ENCODE data around the gene SURF2. TPM values are rescaled to one million over a fixed set of nuclear protein-coding genes. Genes with fewer than 3 reads are reported as not detected.

SURF2 gene
- total RNA-seq, 2 donors from 2014 or later = 20.0 to 27.0 TPM

DNA sequence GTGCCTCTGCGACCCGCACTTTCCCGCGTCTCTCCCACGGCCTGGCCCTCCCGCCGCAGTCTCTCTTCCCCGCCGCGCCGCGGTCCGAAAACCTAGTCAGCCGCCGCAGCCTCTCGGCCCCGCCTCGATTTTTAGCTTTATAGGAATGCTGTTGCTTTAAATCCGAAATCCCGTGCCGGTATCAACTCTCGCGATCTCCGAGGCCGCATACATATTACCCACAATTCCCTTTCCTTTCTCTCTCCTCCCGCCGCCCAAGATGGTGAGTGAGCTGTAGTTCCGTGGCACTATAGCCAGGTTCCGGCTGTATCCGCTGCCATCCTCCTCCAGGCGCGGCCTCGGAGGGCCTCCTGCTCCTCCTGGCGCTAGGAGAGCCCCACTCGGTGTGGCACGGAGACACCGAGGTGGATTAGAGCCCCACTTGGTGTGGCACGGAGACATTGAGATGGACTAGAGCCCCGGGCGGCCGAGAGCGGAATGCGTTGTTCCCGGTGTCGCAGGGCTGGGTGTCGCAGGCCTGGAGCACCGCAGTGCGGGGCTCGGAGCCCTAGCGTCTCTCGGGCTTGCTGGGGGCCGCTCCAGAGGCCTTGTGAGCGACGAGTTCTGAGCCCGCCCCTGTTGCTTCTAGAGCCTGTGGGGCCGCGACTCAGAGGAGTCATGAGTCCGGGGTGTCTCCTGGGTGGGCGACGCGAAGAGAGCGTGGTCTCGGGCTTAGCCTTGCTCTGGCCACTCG, 8.2 kb upstream of the SURF2 start, which contains the start of the genes MED22 and RPL7A:
TSS of gene MED22 (minus strand) at position 147 of the 733 bp plus-strand sequence. CDS start 1,469 bp downstream, outside the sequence.
TSS of gene RPL7A (plus strand) at position 234 of the 733 bp plus-strand sequence. CDS start at position 260, 26 bp downstream.
- 0% methylated on average over 28 to 63 of the region's 64 CpGs for WGBS, 2 donors
- peaks cover 9 to 26% of the 10 kb centered on the region in 2 donors for H3K36me3 ChIP-seq (replicated peaks in 1 of 2; ENCODE audit: insufficient read depth in 1 of 2, low read depth in 2 of 2)
- intact Hi-C loops (cut with DNase I) = no loop called here
- peak within 1 kb of the TSS; percentile 97 to 98 for H3K4me3 ChIP-seq
- DNase-seq = peak; percentile 94 to 97 (median 96)
- TF ChIP-seq POLR2A (IDR thresholded peaks at IDR 0.05) = peak; percentile 74 to 97 (median 97)
- TF ChIP-seq, protein P1, sequence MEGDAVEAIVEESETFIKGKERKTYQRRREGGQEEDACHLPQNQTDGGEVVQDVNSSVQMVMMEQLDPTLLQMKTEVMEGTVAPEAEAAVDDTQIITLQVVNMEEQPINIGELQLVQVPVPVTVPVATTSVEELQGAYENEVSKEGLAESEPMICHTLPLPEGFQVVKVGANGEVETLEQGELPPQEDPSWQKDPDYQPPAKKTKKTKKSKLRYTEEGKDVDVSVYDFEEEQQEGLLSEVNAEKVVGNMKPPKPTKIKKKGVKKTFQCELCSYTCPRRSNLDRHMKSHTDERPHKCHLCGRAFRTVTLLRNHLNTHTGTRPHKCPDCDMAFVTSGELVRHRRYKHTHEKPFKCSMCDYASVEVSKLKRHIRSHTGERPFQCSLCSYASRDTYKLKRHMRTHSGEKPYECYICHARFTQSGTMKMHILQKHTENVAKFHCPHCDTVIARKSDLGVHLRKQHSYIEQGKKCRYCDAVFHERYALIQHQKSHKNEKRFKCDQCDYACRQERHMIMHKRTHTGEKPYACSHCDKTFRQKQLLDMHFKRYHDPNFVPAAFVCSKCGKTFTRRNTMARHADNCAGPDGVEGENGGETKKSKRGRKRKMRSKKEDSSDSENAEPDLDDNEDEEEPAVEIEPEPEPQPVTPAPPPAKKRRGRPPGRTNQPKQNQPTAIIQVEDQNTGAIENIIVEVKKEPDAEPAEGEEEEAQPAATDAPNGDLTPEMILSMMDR (IDR thresholded peaks at IDR 0.05) = peak in 1 of 7 experiments; percentile 34
- no peaks in the 10 kb centered on the region for H3K27me3 ChIP-seq
- ATAC-seq = peak; percentile 93
- no peaks in the 10 kb centered on the region for H3K9me3 ChIP-seq
- peaks cover 27% of the 10 kb centered on the region for H3K4me1 ChIP-seq
- H3K27ac ChIP-seq = peak within 1 kb of the TSS; percentile 87 to 95 (median 94)

DNA sequence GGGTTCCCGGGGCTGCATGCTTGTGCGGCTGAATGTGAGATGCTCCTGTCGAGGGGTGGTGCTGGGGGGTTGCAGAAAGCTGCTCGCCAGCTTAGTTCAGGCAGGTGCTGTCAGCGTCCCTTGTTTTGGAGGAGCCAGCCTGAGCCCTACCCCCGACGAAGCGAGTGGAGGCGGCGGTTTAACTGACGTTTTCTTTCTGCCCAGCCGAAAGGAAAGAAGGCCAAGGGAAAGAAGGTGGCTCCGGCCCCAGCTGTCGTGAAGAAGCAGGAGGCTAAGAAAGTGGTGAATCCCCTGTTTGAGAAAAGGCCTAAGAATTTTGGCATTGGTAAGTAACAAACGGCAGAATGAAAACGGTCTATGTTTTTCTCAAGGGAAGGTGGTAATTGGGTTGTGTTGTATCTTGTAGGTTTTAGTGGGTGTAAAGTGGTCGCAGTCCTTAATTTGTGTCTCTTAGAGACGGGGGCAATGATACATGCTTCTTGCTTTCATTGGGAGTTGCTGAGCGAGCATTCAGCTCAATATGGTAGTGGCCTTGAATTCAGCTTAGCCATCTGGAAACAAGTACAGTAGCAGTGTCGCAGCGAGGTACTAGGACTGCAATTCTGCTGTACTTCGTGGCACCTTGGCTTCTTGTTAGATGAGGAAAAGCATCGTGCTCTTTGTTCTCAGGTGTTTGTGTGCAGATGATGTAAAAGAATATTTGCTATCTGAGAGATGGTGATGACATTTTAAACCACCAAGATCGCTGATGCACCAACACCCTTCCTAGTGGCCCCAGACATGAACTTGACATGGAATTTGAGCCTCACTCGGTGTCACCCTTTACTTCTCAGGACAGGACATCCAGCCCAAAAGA, 7.4 kb upstream of the SURF2 start:
- intact Hi-C loops (cut with DNase I) = no loop called here
- TF ChIP-seq POLR2A (IDR thresholded peaks at IDR 0.05) = no peak
- TF ChIP-seq, protein P1 (IDR thresholded peaks at IDR 0.05) = no peak
- 8 to 10% methylated on average over 21 to 25 of the region's 25 CpGs for WGBS, 2 donors

DNA sequence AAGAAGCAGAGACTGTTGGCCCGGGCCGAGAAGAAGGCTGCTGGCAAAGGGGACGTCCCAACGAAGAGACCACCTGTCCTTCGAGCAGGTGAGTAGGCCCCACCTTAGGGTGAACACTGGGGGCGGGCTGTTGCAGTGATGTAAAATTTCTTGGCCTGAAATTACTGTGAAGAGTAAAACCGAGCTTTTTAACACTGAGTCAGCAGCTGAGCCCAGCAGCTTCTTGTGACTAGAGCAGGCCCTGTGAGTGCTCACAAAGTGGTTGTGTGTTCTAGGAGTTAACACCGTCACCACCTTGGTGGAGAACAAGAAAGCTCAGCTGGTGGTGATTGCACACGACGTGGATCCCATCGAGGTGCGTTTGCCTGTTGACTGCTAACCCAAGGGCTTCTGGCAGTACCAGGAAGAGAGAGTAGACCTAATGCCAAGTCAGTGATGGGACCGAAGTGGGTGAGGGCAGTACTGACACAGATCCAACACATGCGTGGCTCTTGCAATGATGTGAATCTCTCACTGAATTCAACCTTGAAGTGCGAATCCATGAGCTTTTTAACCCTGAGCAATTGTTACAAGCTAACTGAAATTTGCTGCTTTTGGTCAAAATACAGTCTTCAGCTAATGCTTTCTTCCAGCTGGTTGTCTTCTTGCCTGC, 6.3 kb upstream of the SURF2 start:
- Histone ChIP-seq H3K4me1 (peaks cover 36% of the 10 kb centered on the region), H3K9me3 (no peaks in the 10 kb centered on the region), H3K27ac (peak overlapping the region in 1 of 4 donors; percentile 95), H3K36me3 (replicated peaks in 1 of 2; ENCODE audit: insufficient read depth in 1 of 2, low read depth in 2 of 2) (peaks cover 9 to 26% of the 10 kb centered on the region in 2 donors), H3K27me3 (no peaks in the 10 kb centered on the region), H3K4me3 (no peak overlapping the region)
- intact Hi-C loops (cut with DNase I) = no loop called here
- no peak for TF ChIP-seq POLR2A (IDR thresholded peaks at IDR 0.05)
- TF ChIP-seq, protein P1 (IDR thresholded peaks at IDR 0.05) = no peak
- WGBS, 2 donors = 66 to 81% methylated on average over 15 of the region's 15 CpGs
- ATAC-seq = no peak
- no peak for DNase-seq

More for the DNA sequence above, 7.4 kb upstream of the SURF2 start:
- H3K27me3 ChIP-seq = no peaks in the 10 kb centered on the region
- H3K4me1 ChIP-seq = peaks cover 27% of the 10 kb centered on the region
- H3K4me3 ChIP-seq = peak overlapping the region; percentile 97 to 98
- DNase-seq = no peak
- H3K9me3 ChIP-seq = no peaks in the 10 kb centered on the region
- peaks cover 9 to 26% of the 10 kb centered on the region in 2 donors for H3K36me3 ChIP-seq (replicated peaks in 1 of 2; ENCODE audit: insufficient read depth in 1 of 2, low read depth in 2 of 2)
- no peak for ATAC-seq
- H3K27ac ChIP-seq = peak overlapping the region; percentile 87 to 95 (median 94)

DNA sequence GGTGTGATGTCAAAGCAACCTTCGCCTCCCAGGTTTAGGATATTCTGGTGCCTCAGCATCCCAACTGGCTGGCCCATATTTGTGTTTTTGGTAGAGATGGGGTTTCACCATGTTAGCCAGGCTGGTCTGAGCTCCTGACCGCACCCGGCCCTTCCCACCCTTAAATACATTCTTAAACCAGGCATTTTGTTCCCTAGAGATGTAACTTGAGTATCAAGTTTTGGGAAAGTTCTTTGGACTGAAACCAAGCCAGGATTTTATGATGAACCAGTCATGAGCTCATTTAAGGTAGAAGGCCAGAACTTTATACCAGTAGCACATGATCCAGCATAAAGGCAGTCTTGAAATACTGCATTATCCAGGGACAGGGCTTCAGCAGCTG, 4.8 kb upstream of the SURF2 start:
- Histone ChIP-seq H3K36me3 (replicated peaks in 1 of 2; ENCODE audit: insufficient read depth in 1 of 2, low read depth in 2 of 2) (peaks cover 9 to 26% of the 10 kb centered on the region in 2 donors), H3K9me3 (no peaks in the 10 kb centered on the region), H3K4me3 (no peak overlapping the region), H3K4me1 (peaks cover 37% of the 10 kb centered on the region), H3K27me3 (no peaks in the 10 kb centered on the region), H3K27ac (no peak overlapping the region)
- ATAC-seq (no peak), DNase-seq (no peak)
- intact Hi-C loops (cut with DNase I) = no loop called here
- 96 to 98% methylated on average over 3 of the region's 3 CpGs for WGBS, 2 donors
- TF ChIP-seq, protein P1 (IDR thresholded peaks at IDR 0.05) = no peak
- TF ChIP-seq POLR2A (IDR thresholded peaks at IDR 0.05) = no peak
